Breast epithelium (tissue), 3 donors: ENCODE measurements around the gene SNX18.

ENCODE experiments used
- POLR2AphosphoS5 ChIP-seq, 3 donors: sonication (generic); formaldehyde crosslinking; IDR thresholded peaks; one replicate each; pipeline ENCODE4 v1.6.1; 2017; ENCODE audit warnings: antibody characterized with exemption in 3 of 3
- TF ChIP-seq, protein P1 (sequence below), 3 donors: fragments of 450-650 bp; IDR thresholded peaks; one replicate each; pipeline ENCODE4 v1.5.1; 2016 to 2017; ENCODE audit warnings: antibody characterized with exemption in 3 of 3, mild to moderate bottlenecking in 3 of 3, moderate library complexity in 3 of 3

DNA sequence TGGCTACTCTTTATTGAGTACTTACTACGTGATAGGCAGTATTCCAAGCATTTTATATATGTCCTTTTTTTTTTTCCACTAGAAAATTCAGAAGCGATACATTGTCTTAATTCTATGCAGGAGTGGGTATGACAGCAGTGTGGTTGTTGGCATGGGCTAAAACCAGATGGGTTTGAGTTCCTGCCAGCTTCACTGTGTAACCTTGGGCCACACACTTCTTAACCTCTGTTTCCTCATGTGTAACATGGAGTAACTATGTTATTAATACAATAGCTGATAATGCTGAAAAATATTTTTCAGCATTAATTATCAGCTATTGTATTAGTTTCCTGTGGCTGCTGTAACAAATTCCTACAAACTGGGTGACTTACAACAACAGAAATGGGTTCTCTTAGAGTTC, 12.0 kb downstream of the SNX18 start:
- TF ChIP-seq, protein P1, sequence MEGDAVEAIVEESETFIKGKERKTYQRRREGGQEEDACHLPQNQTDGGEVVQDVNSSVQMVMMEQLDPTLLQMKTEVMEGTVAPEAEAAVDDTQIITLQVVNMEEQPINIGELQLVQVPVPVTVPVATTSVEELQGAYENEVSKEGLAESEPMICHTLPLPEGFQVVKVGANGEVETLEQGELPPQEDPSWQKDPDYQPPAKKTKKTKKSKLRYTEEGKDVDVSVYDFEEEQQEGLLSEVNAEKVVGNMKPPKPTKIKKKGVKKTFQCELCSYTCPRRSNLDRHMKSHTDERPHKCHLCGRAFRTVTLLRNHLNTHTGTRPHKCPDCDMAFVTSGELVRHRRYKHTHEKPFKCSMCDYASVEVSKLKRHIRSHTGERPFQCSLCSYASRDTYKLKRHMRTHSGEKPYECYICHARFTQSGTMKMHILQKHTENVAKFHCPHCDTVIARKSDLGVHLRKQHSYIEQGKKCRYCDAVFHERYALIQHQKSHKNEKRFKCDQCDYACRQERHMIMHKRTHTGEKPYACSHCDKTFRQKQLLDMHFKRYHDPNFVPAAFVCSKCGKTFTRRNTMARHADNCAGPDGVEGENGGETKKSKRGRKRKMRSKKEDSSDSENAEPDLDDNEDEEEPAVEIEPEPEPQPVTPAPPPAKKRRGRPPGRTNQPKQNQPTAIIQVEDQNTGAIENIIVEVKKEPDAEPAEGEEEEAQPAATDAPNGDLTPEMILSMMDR (IDR thresholded peaks at IDR 0.05), result no peak
- no peak for TF ChIP-seq POLR2AphosphoS5 (IDR thresholded peaks at IDR 0.05)
